Neural cell (in vitro differentiated cells): ENCODE measurements around the gene NOM1.
"Not testable (repeated sequence)": the region's sequence is repeated elsewhere in the genome, so short reads cannot be mapped to it uniquely, and the experiment has no call there.

ENCODE experiments used
- CTCF ChIP-seq: fragments of 450-650 bp; IDR thresholded peaks from 2 replicates; pipeline ENCODE4 v1.5.1; 2014; ENCODE audit warnings: antibody characterized with exemption, mild to moderate bottlenecking, moderate library complexity; ENCODE audit not compliant: poor library complexity, severe bottlenecking
- EZH2 ChIP-seq: fragments of 200-600, 300-800 bp; shearing (Covaris generic), sonication (generic); IDR thresholded peaks from 2 replicates; pipeline ENCODE4 v1.6.1; 2014; ENCODE audit warnings: antibody characterized with exemption, low read length, borderline replicate concordance, mild to moderate bottlenecking; ENCODE audit not compliant: insufficient read depth, poor library complexity, severe bottlenecking
- RAD21 ChIP-seq: fragments of 450-650 bp; conservative IDR thresholded peaks from 2 replicates; pipeline ENCODE4 v1.6.1; 2014; ENCODE audit warnings: antibody characterized with exemption, mild to moderate bottlenecking, moderate library complexity
- TAF1 ChIP-seq: IDR thresholded peaks from 2 replicates; pipeline ENCODE4 v1.6.1; 2012; ENCODE audit warnings: low read depth

GRCh38 chr7:156953215-156953614, 3.7 kb downstream of the NOM1 start:
- not testable (repeated sequence) for TF ChIP-seq EZH2, CTCF, RAD21, TAF1
